HG03378 (cell line): ENCODE data around the gene GPR4.
A peak's percentile ranks its signal among the peaks of the same experiment; 100 is the strongest.
"Not testable (repeated sequence)": the region's sequence is repeated elsewhere in the genome, so short reads cannot be mapped to it uniquely, and the experiment has no call there.

ENCODE experiments used
- ATAC-seq: cut with Tn5 transposase; IDR thresholded peaks from one replicate; pipeline ENCODE4 v1.9.1; 2021; ENCODE audit warnings: mild to moderate bottlenecking, moderate library complexity; ENCODE audit not compliant: unreplicated experiment

The GPR4 gene

DNA sequence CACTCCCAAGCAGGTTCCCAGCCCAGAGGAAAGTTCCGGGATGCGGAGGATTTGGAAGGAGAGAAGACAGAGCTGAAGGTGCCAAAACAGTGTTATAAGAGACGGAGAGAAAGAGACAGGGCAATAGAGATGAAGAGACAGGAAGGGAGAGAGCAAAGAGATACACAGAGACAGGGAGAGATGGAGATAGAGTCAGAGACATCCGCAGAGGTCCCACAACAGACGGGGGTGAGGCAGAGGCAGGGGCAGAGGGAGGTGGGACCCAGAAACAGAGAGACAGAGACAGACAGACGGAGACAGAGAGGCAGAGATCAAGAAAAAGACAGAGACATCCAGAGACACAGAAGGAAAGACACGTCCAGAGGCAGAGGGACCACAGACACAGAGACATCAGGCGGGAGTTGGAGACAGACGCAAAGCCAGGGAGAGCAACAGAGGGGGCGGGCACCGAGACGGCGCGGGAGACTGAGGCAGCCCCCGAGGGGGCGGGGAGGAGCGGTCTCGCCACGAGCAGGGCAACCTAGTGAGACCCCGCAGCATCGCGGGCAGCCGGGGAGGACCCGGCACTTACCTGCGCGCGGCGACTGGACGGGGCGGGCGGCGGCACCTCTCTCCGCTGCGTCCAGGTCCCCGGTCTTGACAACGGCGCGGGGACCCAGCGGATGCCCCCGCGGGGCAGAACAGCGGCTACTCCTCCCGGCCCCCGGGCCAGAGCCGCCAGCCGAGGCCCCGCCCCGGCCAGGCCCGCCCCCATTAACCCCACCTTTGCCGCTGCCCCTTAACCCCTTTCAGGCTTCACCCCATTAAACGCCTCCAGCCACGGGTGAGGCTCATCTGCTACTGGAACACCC, at the start of gene GPR4:
TSS of gene GPR4 (minus strand) at position 689 of the 851 bp plus-strand sequence. CDS start 10,346 bp downstream, outside the sequence.
- no peak for ATAC-seq

DNA sequence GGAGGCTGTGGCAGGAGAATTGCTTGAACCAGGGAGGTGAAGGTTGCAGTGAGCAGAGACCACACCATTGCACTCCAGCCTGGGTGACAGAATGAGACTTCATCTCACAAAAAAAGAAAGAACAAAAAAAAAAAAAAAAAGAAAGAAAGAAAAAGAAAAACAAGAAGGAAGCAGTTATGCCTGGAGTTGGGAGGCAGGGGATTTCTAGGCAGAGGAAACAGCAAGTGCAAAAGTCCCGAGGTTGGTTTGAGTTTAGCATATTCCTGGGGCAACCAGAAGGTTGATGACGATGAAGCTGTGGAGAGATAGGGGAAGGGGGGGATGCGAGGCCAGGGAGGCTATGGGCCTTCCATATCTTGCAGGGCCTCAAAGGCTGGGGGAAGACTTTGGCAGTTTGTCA, 48.7 kb upstream of the GPR4 start:
- no peak for ATAC-seq

DNA sequence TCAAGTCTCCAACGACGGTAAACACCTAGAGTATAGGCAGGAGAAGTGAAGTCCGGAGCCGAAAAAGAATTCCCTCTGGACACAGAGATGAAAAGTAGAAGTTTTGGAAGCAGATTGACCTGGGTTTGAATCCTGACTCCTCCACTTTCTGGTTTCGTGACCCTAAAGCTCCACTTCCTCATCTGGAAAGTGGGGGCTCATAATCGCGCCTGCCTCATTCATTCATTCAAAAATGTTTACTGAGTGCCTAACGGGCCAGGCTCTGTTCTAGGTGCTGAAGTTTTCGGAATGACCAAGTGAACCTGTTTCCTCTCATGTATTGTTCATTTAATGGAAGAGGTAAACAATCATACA, 44.3 kb upstream of the GPR4 start:
- ATAC-seq = no peak

DNA sequence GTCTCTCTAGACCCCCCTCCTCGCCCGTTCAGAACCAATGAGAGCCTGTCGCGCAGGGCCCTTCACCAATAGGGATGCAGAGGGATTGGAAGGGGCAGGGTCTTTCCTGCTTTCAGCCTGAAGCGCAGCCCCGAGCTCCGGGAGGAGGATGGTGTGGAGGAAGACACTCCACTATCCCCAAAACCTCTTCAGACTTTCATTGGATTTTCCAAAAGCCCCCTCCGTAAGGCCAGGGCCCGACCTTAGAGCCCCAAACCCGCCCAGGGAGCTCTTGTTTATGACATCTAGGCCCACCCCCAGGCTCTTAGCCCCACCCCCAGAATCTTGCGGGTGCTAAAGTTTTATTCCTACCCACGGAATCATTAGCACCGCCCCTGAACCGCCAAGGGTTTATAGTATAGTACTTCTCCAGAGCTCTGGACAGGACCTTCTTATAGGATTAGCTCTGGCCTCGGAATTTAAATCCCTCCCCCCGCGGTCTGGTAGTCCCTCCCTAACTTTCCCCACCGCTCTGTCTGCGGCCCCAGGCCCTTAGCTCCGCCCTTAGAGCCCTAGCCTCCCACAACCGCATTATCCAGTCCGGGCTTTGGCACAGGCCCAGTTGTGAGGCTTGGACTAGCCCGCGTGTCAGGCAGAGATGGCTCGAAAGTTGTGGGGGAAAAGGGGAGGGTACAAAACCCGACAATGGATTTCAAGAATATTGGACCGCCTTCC, 43.8 kb upstream of the GPR4 start:
- ATAC-seq = no peak

DNA sequence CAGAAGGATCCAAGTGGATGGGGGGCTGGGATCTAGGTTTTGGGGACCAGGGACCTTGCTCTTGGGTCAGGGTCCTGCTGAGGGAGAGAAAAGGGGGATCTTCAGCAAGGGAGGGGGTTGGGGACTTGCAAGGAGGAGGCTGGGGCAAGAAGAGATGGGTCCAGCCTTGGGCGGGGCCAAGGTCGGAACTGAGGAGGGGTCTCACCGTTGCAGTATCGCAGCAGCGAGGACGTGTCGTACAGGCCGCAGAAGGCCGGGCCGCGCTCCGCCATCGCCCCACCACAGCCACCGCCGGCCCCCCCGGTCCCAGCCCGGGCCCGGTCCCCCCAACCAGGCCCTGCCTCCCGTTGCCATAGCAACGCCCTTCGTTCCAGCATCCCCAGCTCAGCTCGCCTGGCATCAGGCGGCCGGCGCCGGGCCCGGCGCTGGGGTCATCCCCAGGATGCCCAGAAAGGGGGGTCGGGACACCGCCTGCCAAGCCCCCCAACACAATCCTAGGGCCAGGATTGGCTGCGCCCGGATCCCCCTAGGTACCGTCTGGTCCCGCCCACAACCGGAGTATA, 43.1 kb upstream of the GPR4 start:
- ATAC-seq = no peak

DNA sequence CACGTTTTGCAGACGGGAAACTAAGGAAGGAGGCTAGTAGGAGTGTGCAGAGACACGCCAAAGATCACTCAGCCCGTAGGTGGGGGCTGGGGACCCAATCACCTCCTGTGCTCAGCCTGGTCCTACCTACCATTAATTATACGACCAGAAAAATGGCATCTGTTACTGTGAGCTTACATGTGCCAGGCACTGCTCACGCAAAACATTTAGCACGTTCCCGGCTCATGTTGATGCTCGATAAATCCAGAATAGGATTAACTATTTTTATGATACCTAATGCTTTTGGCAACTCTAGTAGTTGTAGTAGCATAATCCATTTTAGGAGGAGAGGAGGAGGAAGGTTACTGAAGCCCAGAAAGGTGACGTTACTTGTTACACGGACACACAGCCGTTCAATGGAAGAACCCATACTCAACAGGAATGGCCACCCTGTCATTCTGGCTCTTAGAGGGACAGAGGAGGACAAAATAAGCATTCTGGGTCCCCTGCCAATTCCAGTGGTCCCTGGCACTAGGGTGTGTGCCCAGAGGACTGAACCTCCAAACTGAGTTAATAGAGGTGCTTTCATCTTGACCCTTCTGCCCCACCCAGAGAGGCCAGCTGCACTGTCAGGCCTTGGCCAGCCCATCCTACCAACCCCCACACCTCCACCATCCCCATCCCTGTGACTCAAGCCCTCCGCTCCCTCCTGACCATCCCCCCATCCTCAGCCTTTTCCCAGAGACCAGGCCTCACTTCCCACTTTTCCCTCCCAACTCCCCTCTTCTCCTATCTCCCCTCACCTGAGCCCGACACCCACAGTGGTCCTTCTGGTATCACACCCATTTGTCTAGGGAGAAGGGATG, 42.1 kb upstream of the GPR4 start:
- no peak for ATAC-seq

DNA sequence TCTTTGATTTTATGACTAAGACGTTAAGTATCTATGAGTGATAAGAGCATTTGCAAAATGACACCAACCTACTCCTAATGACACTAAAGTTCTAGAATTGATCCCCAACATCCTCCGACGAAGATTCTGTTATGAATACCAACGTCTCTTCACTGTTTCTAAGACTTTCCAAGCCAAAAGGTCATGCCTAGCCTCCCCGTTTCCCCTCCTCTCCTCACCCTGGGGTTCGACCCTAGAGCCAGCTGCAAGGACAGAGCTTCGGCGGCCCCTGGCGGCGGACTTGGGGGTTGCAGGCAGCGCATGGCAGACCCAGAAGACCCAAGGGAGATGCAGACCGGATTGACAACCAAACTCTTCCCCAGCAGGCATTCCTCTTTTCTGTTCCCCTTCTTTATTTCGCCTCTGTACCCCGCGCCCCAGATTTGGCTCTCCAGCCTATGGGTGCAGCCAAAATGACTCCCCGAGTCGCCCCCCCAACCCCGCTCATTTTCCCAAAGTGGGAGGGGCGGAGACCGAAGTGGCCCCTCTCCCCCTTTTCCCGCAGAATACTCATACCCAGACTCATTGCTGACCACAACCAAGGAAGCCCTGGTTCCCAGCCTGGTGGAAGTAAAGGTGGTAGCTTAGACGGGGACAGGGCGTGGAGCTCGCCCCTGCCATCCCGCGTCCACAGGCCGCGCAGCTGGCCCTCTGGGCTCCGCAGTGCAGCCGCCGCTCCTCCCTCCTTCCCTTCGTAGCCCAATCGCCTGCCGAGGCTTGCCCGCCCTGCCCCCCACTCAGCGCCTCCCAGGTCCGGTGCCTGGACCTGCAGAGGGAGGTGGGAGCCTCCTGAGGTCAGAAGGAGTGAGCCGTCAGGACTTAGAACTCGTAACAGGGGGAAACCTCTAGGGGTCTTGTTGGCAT, 41.3 kb upstream of the GPR4 start:
- peak; percentile 30 for ATAC-seq

DNA sequence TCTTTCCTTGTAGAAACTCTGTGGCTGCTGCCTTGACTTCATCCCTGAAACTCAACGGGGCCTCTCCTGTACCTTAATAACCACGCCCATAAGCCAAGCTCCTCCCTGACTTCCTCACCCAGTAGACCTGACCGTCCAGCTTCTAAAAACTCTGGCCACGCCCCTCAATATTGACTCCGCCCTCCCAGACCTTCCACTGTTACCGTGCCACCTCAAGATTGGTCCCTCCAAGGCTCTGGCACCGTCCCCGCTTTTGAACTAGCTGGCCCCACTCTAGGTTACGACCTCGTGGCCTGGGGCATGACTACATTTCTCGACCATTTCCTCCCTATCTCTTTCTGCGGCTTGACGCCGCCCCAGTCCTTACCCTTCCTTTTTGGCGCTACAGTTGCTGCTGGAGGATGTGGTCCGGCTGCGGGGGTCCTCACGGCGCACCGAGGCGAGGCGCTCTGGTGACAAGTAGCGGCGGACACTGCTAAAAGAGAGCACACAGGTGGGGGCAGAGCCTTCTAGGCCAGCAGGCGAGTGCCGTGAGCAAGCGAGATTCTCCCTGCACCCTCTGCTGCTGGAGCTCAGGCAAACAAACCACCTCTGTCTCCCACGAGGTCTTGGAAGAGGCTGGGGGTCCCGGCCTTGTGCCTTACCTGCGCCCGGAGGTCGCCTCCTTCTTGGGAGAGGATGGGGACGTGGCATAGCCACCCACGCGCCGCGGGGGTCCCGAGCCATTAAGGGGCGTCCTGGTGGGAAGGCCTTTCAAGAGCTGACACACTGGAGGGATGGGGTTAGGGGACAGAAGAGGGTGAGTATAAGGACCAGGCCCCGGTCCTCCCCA, 39.5 kb upstream of the GPR4 start:
- peak; percentile 33 for ATAC-seq

DNA sequence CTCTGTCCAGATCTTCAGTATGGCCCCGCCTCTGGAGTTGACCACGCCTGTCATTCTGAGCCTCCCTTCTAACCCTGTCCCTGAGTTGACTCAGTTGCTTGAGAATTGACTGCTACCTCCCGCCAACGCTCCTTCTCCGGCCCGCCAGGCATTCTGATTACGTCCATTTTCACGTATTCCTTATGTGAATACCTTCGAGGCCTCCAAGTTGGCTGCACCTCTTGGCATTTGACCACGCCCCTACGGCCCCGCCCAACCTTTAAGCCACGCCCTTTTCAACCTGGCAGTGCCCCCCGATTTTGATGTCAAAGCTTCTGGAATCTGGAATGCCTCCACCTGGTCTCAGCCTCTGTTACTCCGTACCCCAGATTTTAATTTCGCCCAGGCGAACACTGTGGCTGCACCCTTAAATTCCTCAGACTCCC, 38.8 kb upstream of the GPR4 start:
- no peak for ATAC-seq

DNA sequence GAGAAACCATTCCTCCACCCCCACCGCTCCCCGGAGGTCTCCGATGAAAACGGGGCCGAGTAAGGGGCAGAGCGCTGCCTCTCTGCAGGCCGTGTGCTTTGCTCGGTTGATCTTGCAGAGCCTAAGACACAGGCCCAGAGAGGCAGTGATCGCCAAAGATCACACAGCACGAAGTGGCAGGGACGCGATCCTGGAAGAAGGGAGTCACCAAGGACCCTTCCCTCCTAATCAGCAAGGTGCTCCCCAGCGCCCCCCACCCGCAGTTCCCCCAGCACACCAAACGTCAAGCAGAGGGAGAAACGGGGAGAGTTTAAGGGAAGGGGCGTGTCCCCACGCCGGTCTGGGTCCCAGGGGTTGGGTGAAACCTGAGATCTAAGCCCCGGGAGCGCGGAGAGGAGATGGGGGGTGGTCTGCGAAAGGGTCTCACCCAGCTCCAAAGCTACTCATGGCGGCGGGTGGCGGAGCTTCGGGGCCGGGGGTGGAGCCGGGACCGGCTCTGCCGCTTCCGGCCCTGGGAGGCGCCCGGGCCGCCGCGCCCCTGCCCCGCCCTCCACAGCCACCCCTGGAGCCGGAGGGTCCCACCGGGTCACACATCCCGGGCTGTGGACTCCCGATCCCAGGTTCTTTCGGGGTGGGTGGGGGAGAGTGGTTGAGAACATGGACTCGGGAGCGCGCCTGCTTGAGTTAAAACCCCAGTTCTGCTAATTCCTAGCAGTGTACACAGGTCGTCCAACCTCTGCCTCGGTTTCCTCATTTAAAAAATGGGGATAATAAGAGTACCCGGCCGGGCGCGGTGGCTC, 37.1 kb upstream of the GPR4 start, which contains the start of gene EML2:
TSS of gene EML2 (minus strand) at position 468 of the 800 bp plus-strand sequence. CDS start at position 447, 21 bp downstream.
- ATAC-seq = no peak

DNA sequence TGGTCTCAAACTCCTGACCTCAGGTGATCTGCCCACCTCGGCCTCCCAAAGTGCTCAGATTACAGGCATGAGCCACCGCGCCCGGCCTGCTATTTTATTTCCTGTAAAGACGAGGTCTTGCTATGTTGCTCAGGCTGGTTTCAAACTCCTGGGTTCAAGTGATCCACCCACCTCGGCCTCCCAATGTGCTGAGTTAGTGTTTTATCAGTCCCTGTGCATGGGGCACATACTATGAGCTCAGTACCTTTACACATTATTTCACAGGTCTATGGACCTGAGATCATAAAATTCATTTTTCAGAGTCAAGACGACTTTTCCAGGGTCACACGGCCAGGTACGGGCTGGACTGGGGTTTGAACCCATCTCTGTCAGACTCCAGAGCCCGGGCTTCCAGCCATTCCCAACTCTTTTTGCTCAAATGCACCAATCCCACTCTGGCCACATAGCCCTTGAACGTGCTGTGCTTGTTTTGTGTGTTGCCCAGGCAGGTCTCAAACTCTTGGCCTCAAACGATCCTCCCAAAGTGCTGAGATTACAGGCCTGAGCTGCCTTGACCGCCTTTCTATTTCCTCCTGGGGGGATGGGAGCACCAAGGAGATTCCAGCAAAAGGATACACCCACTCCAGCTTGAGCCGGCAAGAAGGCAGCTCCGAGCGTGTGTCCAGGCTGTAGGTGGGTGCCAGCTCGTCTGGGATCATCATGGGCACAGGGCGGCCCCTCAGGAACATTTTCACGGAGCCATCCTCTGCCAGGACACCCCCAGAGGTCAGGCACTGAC, 36.1 kb upstream of the GPR4 start:
- no peak for ATAC-seq

DNA sequence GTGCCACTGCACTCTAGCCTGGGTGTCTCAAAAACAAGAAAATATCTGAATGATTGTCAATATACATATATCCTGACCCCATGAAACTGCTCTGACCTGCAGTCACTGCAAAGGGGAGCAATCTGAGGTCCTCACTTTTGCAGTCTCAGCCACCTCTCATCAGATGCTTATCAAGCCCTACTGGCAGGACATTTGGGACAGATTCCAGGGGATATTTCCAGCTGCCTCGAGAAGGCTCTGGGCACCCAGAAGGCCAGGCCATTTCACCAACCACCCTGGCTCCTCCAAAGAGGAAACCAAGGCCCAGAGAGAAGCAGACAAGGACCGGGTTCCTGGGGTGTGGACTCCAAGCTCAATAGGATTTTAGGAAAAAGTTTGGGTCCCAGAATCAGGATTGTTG, 34.9 kb upstream of the GPR4 start:
- no peak for ATAC-seq

DNA sequence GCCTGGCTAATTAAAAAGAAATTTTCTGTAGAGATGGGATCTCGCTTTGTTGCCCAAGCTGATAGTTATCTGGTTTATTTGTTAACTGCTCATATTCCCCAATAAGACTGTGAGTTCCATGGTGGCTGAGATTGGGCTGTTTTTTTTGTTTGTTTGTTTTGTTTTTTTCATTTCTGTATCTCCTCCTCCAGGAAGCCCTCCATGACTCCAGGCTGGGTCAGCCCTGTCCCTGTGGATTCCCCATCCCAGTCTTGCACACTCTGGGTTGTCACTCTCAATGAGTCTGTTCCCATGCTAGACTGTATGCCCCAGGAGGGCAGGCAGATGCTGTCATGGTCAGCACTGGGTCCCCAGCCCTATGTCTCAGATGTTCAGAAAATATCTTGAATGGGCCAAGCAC, 34.3 kb upstream of the GPR4 start:
- no peak for ATAC-seq

DNA sequence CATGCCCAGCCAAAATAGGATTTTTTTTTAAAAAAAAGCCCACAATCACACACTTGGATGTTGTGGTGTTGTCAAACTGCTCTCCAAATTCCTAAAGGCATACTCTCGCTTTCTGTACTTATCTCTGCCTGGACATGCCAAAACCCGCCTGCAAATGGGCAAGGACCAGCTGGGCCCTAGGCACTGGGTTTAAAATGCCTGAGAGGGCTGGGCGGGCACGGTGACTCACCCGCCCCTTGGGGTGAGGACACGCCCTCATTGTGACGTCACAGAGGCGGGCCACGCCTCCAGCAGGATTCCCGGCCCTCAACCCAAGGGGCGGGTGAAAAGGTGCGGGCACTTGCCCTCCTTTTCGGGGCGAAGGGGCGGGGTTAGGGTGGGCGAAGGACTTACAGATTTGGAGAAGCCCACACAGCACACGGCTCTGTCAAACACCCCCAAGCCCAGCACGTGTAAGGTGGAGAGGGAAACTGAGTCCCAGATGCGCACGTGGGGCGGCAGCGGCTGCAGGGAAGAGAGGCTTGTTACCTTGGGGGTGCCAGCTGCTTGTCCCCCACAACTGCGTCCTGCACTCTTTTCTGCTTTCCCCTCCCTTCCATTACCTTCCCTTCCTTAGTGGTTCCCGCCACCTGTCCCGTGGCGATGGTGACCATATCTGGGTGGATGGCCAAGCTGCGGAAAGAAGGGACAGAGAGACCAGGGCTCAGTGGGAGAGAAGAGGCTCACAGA, 30.6 kb upstream of the GPR4 start:
- ATAC-seq = no peak

DNA sequence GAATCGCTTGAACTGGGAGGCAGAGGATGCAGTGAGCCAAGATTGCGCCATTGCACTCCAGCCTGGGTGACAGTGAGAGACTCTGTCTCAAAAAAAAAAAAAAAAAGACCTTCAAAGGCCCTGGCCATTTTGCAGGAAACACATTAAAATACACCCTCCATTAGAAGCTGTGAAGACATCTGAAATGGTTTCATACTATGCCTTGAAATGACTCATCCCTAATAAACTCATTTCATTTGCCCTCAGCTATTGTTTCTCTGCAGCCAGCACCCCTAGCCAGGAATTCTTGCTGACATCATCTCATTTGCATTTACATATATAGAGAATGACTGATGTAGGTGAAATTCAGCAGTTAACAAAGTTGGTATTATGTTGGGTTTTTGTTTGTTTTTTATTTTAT, 28.5 kb upstream of the GPR4 start:
- no peak for ATAC-seq

DNA sequence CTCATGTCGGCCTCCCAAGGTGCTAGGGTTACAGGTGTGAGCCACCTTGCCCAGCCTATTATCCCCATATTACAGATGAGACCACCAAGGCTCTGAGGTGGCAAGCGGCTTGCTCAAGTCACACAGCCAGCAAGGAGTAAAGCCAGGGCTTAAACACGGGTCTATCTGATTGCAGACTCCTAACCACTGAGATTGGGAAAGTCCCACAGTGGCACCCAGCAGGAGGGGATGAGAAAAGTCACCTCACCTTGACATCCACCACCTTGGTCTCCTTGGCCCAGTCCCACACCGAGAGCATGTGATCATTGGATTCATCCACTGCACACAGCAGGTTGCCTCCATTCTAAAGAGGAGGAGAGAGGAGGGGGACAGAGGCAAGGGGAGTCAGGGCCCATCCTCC, 27.7 kb upstream of the GPR4 start:
- no peak for ATAC-seq

DNA sequence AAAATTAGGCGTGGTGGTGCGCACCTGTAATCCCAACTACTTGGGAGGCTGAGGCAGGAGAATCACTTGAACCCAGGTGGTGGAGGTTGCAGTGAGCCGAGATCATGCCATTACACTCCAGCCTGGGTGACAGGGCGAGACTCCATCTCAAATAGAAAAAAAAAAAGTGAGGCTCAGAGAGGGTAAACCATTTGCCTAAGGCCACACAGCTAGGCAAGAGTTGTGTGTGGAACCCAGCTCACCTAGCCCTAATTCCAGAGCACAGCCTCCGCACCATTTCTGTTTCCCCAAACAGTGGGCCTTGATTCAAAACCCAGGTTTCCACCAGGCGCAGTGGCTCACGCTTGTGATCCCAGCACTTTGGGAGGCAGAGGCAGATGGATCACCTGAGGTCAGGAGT, 26.2 kb upstream of the GPR4 start:
- not testable (repeated sequence) for ATAC-seq
